ENCODE data around the gene KLHL7.
"Not testable (repeated sequence)": the region's sequence is repeated elsewhere in the genome, so short reads cannot be mapped to it uniquely, and the experiment has no call there.

The KLHL7 gene

GRCh38 chr7:23108995-23109394 lies 3.4 kb downstream of the KLHL7 start:
- no peak for DNase-seq (ENCODE audit: low spot score)

GRCh38 chr7:23109470-23109869 lies 3.9 kb downstream of the KLHL7 start:
- no peak for DNase-seq (ENCODE audit: low spot score)

- DNase-seq (ENCODE audit: low spot score): no peak
Measured at GRCh38 chr7:23114896-23115295, 9.3 kb downstream of the KLHL7 start.

GRCh38 chr7:23115991-23116390 lies 10.4 kb downstream of the KLHL7 start:
- no peak for DNase-seq (ENCODE audit: low spot score)

DNA sequence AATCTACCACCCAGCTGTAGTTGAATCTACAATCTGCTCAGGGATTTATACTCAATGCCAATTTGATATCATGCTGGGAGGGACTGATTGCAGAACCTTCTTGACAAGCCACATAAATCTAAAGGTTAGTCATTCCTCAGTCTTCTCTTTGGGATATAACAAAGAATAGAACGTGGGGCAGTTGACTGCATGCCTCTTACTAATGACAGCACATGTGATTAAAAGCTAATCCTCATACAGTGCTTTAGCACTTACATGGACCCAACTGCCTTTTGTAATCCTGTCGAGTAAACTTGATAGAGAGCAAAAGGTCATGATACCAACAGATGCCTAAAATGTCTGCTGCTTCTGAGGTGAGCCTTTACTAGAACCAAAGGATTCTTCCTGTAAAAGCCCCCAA lies 12.3 kb downstream of the KLHL7 start:
- no peak for DNase-seq (ENCODE audit: low spot score)

- no peak for DNase-seq (ENCODE audit: low spot score)
Measured at GRCh38 chr7:23120106-23120505, 14.5 kb downstream of the KLHL7 start.

DNA sequence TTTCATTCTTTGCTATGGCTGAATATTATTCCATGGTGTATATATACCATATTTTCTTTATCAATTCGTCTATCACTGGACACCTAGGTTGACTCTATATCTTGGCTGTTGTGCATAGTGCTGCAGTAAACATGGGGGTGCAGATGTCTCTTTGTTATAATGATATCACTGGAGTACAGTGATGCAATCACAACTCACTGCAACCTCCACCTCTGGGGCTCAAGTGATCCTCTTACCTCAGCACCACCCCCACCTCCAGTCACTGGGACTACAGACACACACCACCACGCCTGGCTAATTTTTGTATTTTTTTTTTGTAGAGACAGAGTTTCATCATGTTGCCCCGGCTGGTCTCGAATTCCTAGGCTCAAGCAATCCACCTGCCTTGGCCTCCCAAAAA lies 15.6 kb downstream of the KLHL7 start:
- no peak for DNase-seq (ENCODE audit: low spot score)

GRCh38 chr7:23123007-23123406 lies 17.4 kb downstream of the KLHL7 start:
- DNase-seq (ENCODE audit: low spot score): no peak

DNA sequence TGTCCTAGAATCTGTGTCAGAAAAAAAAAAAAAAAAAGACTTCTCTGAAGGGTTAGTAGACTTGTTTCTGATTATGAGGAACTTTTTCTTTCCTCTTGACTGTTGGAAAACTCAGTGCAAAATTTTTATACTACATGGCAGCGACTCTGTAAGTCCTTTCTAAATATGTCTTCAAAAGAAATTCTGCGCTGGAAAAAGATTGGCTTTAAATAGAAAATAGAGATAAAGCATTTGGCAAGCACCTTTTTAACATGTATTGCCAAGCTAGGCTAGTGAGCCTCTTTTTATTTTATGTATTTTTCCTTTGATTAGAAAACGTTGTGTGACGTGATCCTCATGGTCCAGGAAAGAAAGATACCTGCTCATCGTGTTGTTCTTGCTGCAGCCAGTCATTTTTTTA lies 17.9 kb downstream of the KLHL7 start:
- no peak for DNase-seq (ENCODE audit: low spot score)

DNA sequence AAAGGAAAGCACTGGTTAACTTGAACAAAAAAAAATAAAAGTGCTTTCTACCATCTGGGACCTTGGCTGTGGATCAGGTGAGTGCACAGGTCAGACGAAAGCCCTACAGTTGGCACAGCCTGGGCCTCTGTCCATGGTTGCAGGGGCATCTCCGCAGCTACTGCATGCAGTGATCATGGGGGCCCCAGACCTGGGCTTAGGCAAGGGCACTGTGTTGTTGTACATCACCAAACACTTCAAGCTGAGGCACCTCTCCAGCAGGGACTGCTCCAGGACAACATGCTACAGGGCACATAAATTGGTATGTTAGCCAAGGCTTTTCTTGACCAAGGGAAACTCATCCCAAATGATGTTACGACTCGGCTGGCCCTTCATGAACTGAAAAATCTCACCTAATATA lies 23.5 kb downstream of the KLHL7 start:
- no peak for DNase-seq (ENCODE audit: low spot score)

GRCh38 chr7:23131799-23132198 lies 26.2 kb downstream of the KLHL7 start:
- not testable (repeated sequence) for DNase-seq (ENCODE audit: low spot score)

DNA sequence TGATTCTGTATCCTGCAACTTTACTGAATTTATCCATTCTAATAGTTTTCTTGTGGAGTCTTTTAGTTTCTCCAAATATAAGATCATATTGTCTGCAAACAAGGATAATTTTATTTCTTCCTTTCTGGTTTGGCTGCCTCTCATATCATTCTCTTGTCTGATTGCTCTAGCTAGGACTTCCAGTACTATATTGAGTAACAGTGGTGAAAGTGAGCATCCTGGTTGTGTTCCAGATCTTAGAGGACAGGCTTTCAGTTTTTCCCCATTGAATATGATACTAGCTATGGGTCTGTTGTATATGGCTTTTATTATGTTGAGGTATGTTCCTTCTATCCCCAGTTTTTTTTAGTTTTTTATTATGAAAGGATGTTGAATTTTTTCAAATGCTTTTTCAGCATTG lies 28.2 kb downstream of the KLHL7 start:
- DNase-seq (ENCODE audit: low spot score): no peak

GRCh38 chr7:23135755-23136154 lies 30.2 kb downstream of the KLHL7 start:
- DNase-seq (ENCODE audit: low spot score): no peak

GRCh38 chr7:23136216-23136615 lies 30.6 kb downstream of the KLHL7 start:
- DNase-seq (ENCODE audit: low spot score): no peak

DNA sequence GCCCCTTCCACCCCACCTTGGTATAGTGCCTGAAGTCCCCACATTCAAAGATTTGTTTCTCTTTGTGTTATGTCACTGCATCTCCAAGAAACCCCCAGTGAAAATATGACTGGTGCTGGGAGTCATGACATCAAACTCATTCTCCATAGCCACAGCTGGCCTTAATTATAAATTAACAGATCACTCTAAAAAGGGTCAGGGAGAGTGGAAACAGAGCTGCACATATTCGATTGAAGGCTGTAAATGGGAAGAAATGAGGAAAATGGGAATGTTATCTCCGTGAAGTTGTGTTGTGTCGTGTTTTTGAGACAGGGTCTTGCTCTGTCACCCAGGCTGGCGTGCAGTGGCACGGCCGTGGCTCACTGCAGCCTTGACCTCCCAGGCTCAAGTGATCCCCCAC lies 52.1 kb downstream of the KLHL7 start:
- DNase-seq (ENCODE audit: low spot score): no peak

GRCh38 chr7:23158546-23158945 lies 53.0 kb downstream of the KLHL7 start:
- no peak for DNase-seq (ENCODE audit: low spot score)

DNA sequence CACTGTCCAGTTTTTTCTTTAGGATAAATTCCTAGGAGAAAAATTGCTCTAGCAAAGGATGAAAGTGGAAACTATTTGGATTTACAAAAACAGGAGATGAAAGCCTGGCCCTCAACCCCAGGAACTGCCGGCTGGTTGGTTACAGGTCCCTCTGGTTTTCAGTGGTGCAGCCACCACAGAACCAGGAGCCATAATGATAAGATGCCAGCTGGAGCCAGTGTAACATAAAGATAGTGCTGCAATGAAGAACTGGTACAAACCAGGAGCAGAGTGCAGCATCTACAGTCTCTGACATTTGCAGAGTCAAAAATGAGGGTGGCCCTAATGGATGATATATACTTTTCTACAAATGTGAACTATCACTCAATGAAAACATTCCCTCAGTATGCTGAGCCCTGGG lies 55.9 kb downstream of the KLHL7 start:
- DNase-seq (ENCODE audit: low spot score): no peak

DNA sequence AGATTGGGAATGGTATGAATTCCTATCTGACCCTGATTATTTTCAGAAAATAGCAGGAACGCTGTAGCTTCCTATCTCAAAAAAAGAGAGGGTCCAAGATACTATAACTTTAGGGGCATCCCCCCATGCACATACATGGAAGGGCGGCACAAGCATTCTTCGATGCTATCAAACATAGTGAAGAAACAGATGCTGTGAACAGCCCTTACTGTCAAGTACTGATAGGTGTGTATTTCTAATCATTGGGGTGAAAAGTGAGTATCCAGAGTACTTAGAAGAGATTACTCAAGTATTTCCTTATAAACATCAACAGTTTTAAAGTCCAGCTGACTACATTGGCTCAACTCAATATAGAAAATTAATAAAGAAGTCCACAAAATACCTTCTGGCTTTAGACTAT lies 59.3 kb downstream of the KLHL7 start:
- DNase-seq (ENCODE audit: low spot score): no peak

DNA sequence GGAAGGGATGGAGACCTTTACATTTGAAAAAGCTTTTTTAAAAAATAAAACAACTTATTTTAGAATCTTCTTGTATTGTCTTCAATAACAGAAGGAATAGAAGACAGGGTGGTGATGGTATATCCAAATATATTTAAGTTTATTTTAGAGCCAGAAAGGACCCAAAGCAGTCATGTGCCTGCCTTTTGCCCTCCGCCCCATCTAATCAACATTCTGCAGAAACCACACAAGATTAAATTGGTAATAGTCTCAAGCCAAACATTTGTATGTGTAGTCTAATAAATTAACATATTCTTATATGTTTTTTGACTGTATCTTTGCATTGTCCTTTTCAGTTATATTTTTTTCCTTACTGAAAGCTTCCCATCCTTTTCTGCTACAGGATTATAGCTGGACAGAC lies 59.7 kb downstream of the KLHL7 start:
- no peak for DNase-seq (ENCODE audit: low spot score)

DNA sequence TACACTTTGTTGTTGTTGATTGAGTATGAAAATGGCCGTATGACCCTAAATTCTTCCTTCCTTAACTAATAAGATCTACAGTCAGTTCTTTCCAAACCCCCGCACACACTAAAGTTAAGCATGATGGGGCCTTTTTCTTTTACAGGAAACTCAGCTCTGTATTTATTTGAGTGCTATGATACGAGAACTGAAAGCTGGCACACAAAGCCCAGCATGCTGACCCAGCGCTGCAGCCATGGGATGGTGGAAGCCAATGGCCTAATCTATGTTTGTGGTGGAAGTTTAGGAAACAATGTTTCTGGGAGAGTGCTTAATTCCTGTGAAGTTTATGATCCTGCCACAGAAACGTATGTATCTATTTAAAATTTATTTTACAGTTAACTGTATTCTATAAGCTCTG lies 62.1 kb downstream of the KLHL7 start:
- no peak for DNase-seq (ENCODE audit: low spot score)

GRCh38 chr7:23168111-23168885 lies 62.7 kb downstream of the KLHL7 start:
- DNase-seq (ENCODE audit: low spot score): no peak

GRCh38 chr7:23175938-23176337 lies 70.4 kb downstream of the KLHL7 start:
- DNase-seq (ENCODE audit: low spot score): no peak

- peak; percentile 99 for DNase-seq (ENCODE audit: low spot score)
Measured at GRCh38 chr7:23181684-23182553, 76.3 kb downstream of the KLHL7 start, which contains the start of gene NUP42. NUP42 (plus strand) TSS chr7:23182048; CDS start chr7:23182086, 38 bp downstream.

Data from cerebellar cortex (tissue), 1 donor.